H9 (cell line): Measurements from ENCODE around the gene PRKCB. TPM values are rescaled to one million over a fixed set of nuclear protein-coding genes. Genes with fewer than 3 reads are reported as not detected.

Source experiments
- DNase-seq: peaks from one replicate; pipeline ENCODE4 v3.0.0-alpha.2; 2017
- H2AFZ ChIP-seq: one replicate; pipeline ENCODE4 v1.6.1; 2013; ENCODE audit warnings: mild to moderate bottlenecking, low read length, control low read depth, moderate library complexity
- H2AK5ac ChIP-seq: 2 replicates; pipeline ENCODE4 v1.6.1; 2013; ENCODE audit warnings: low read length, control low read depth, mixed read lengths; ENCODE audit not compliant: insufficient read length
- H2BK120ac ChIP-seq: one replicate; pipeline ENCODE4 v1.6.1; 2013; ENCODE audit warnings: low read depth, mild to moderate bottlenecking, low read length, control low read depth, inconsistent platforms; ENCODE audit not compliant: poor library complexity, severe bottlenecking
- H2BK12ac ChIP-seq: 2 replicates; pipeline ENCODE4 v1.6.1; 2013; ENCODE audit warnings: low read length, control low read depth, mixed read lengths, low read depth; ENCODE audit not compliant: insufficient read length
- H2BK15ac ChIP-seq: 2 replicates; pipeline ENCODE4 v1.6.1; 2013; ENCODE audit warnings: low read depth, low read length, control low read depth
- H2BK20ac ChIP-seq: one replicate; pipeline ENCODE4 v1.6.1; 2013; ENCODE audit warnings: low read depth, mild to moderate bottlenecking, low read length, control low read depth, inconsistent platforms; ENCODE audit not compliant: poor library complexity, severe bottlenecking
- H2BK5ac ChIP-seq: 2 replicates; pipeline ENCODE4 v1.6.1; 2013; ENCODE audit warnings: low read length, control low read depth, mixed read lengths; ENCODE audit not compliant: insufficient read length
- H3K14ac ChIP-seq: 2 replicates; pipeline ENCODE4 v1.6.1; 2013; ENCODE audit warnings: low read length, control low read depth; ENCODE audit not compliant: insufficient read depth
- H3K18ac ChIP-seq: 2 replicates; pipeline ENCODE4 v1.6.1; 2013; ENCODE audit warnings: low read depth, mild to moderate bottlenecking, mixed read lengths, low read length, control low read depth; ENCODE audit not compliant: insufficient read length
- H3K23ac ChIP-seq: 2 replicates; pipeline ENCODE4 v1.6.1; 2013; ENCODE audit warnings: low read length, control low read depth, mixed read lengths, low read depth; ENCODE audit not compliant: insufficient read length
- H3K23me2 ChIP-seq: 2 replicates; pipeline ENCODE4 v1.6.1; 2013; ENCODE audit warnings: low read depth, mild to moderate bottlenecking, mixed read lengths, low read length, control low read depth; ENCODE audit not compliant: insufficient read length, poor library complexity, severe bottlenecking
- H3K27ac ChIP-seq: 2 replicates; pipeline ENCODE4 v1.5.1; 2013; ENCODE audit warnings: low read length, control low read depth, mixed read lengths, low read depth; ENCODE audit not compliant: insufficient read length
- H3K27me3 ChIP-seq: 2 replicates; pipeline ENCODE4 v1.6.1; 2013; ENCODE audit warnings: low read length, control low read depth, inconsistent platforms; ENCODE audit not compliant: insufficient read depth
- H3K4ac ChIP-seq: 2 replicates; pipeline ENCODE4 v1.6.1; 2013; ENCODE audit warnings: low read depth, mild to moderate bottlenecking, control low read depth, inconsistent platforms, low read length, moderate library complexity
- H3K4me1 ChIP-seq: 2 replicates; pipeline ENCODE4 v1.6.1; 2013; ENCODE audit warnings: low read length, control low read depth, inconsistent platforms; ENCODE audit not compliant: insufficient read depth
- H3K4me2 ChIP-seq: 2 replicates; pipeline ENCODE4 v1.6.1; 2013; ENCODE audit warnings: low read length, control low read depth, mixed read lengths; ENCODE audit not compliant: insufficient read length, insufficient read depth
- H3K56ac ChIP-seq: 2 replicates; pipeline ENCODE4 v1.6.1; 2013; ENCODE audit warnings: low read depth, mild to moderate bottlenecking, mixed read lengths, low read length, control low read depth; ENCODE audit not compliant: insufficient read length
- H3K79me1 ChIP-seq: 2 replicates; pipeline ENCODE4 v1.6.1; 2013; ENCODE audit warnings: low read depth, mild to moderate bottlenecking, moderate library complexity, low read length, control low read depth, inconsistent platforms; ENCODE audit not compliant: insufficient read depth, poor library complexity, severe bottlenecking
- H3K79me2 ChIP-seq: 2 replicates; pipeline ENCODE4 v1.6.1; 2013; ENCODE audit warnings: low read length, control low read depth, inconsistent platforms; ENCODE audit not compliant: insufficient read depth
- H3K9ac ChIP-seq: 2 replicates; pipeline ENCODE4 v1.6.1; 2013; ENCODE audit warnings: low read length, control low read depth, mixed read lengths; ENCODE audit not compliant: insufficient read length; ENCODE audit errors: extremely low read depth
- H3K9me3 ChIP-seq: one replicate; pipeline ENCODE4 v1.6.1; 2013; ENCODE audit warnings: low read depth, low read length, inconsistent platforms; ENCODE audit not compliant: control insufficient read depth
- H3T11ph ChIP-seq: one replicate; pipeline ENCODE4 v1.6.1; 2013; ENCODE audit warnings: mild to moderate bottlenecking, low read length, control low read depth, inconsistent platforms
- H4K20me1 ChIP-seq: one replicate; pipeline ENCODE4 v1.6.1; 2013; ENCODE audit not compliant: control insufficient read depth, insufficient read length, insufficient read depth
- H4K5ac ChIP-seq: 2 replicates; pipeline ENCODE4 v1.6.1; 2013; ENCODE audit warnings: low read depth, mild to moderate bottlenecking, mixed read lengths, low read length, control low read depth; ENCODE audit not compliant: insufficient read length
- H4K8ac ChIP-seq: replicated peaks from 2 replicates; pipeline ENCODE4 v1.6.1; 2013; ENCODE audit warnings: low read length, control low read depth, mixed read lengths, low read depth; ENCODE audit not compliant: insufficient read length
- H4K91ac ChIP-seq: 2 replicates; pipeline ENCODE4 v1.6.1; 2013; ENCODE audit warnings: low read depth, mild to moderate bottlenecking, moderate library complexity, mixed read lengths, low read length, control low read depth; ENCODE audit not compliant: insufficient read length
- H3K27ac Mint-ChIP-seq, 3 experiments: 2 replicates in 2 of 3; 3 replicates in 1 of 3; pipeline ENCODE4 v1.8.0; 2020 to 2021; ENCODE audit warnings: mixed read lengths in 3 of 3, mild to moderate bottlenecking in 1 of 3, moderate library complexity in 1 of 3
- H3K27me3 Mint-ChIP-seq: 2 replicates; pipeline ENCODE4 v1.8.0; 2021; ENCODE audit warnings: low read depth, mild to moderate bottlenecking, moderate library complexity, mixed read lengths
- H3K36me3 Mint-ChIP-seq, 3 experiments: 2 replicates in 2 of 3; 3 replicates in 1 of 3; pipeline ENCODE4 v1.8.0; 2020 to 2021; ENCODE audit warnings: low read depth in 3 of 3, mixed read lengths in 3 of 3; ENCODE audit not compliant: insufficient read depth in 1 of 3
- H3K4me1 Mint-ChIP-seq, 2 experiments: 2 replicates each; pipeline ENCODE4 v1.8.0; 2020; ENCODE audit warnings: mixed read lengths in 2 of 2
- H3K4me3 Mint-ChIP-seq, 2 experiments: 2 replicates in 1 of 2; 3 replicates in 1 of 2; pipeline ENCODE4 v1.8.0; 2020 to 2021; ENCODE audit warnings: mild to moderate bottlenecking in 2 of 2, mixed read lengths in 2 of 2, moderate library complexity in 1 of 2
- H3K9me3 Mint-ChIP-seq, 2 experiments: 2 replicates in 1 of 2; 3 replicates in 1 of 2; pipeline ENCODE4 v1.8.0; 2020; ENCODE audit warnings: mild to moderate bottlenecking in 2 of 2, mixed read lengths in 2 of 2, moderate library complexity in 1 of 2
- WGBS: extraction: QIAGEN DNeasy Blood & Tissue Kit; methylation state at CpG from one replicate; pipeline ENCODE4 v1.1.7; 2013; ENCODE audit warnings: missing lambda C conversion rate, low lambda C conversion rate, mixed read lengths; ENCODE audit not compliant: insufficient read length; ENCODE audit errors: extremely low coverage; 5-methylcytosine and 5-hydroxymethylcytosine counted together
- total RNA-seq: library from RNA; stranded (reverse); gene quantifications from 2 replicates; pipeline ENCODE4 v1.2.1, GENCODE V29; 2021
- TF ChIP-seq, protein P1 (sequence below): fragments of 200-600 bp; sonication (generic); conservative IDR thresholded peaks from 3 replicates; pipeline ENCODE4 v1.8.0; 2021; ENCODE audit warnings: antibody characterized with exemption, mild to moderate bottlenecking

Gene PRKCB
- total RNA-seq, 1 experiment from 2014 or later: 7.0 TPM

GRCh38 chr16:24010440-24011089, 174.8 kb downstream of the PRKCB start:
- Mint-ChIP-seq H3K36me3 (no peaks in the 10 kb centered on the region), H3K9me3 (no peaks in the 10 kb centered on the region), H3K27ac (no peak overlapping the region), H3K27me3 (peaks cover 4% of the 10 kb centered on the region), H3K4me1 (peaks cover 6 to 13% of the 10 kb centered on the region in 2 experiments), H3K4me3 (no peak overlapping the region)
- H4K8ac ChIP-seq: no peak overlapping the region
- H3K23me2 ChIP-seq: no peaks in the 10 kb centered on the region
- no peak overlapping the region for H2BK15ac ChIP-seq
- no peak overlapping the region for H3K9ac ChIP-seq
- H3K18ac ChIP-seq: no peak overlapping the region
- H3K14ac ChIP-seq: no peak overlapping the region
- H3K9me3 ChIP-seq: no peaks in the 10 kb centered on the region
- no peak overlapping the region for H2BK12ac ChIP-seq
- H2BK120ac ChIP-seq: no peak overlapping the region
- H2BK20ac ChIP-seq: no peak overlapping the region
- H3K56ac ChIP-seq: no peak overlapping the region
- H3K79me1 ChIP-seq: no peaks in the 10 kb centered on the region
- no peak overlapping the region for H3K4ac ChIP-seq
- no peaks in the 10 kb centered on the region for H3K4me1 ChIP-seq
- H2BK5ac ChIP-seq: no peak overlapping the region
- no peak overlapping the region for H2AFZ ChIP-seq
- no peaks in the 10 kb centered on the region for H4K20me1 ChIP-seq
- no peak overlapping the region for H4K91ac ChIP-seq
- no peaks in the 10 kb centered on the region for H3K27me3 ChIP-seq
- H3K27ac ChIP-seq: no peak overlapping the region
- no peak overlapping the region for H2AK5ac ChIP-seq
- no peak overlapping the region for H4K5ac ChIP-seq
- H3K79me2 ChIP-seq: no peaks in the 10 kb centered on the region
- TF ChIP-seq, protein P1, sequence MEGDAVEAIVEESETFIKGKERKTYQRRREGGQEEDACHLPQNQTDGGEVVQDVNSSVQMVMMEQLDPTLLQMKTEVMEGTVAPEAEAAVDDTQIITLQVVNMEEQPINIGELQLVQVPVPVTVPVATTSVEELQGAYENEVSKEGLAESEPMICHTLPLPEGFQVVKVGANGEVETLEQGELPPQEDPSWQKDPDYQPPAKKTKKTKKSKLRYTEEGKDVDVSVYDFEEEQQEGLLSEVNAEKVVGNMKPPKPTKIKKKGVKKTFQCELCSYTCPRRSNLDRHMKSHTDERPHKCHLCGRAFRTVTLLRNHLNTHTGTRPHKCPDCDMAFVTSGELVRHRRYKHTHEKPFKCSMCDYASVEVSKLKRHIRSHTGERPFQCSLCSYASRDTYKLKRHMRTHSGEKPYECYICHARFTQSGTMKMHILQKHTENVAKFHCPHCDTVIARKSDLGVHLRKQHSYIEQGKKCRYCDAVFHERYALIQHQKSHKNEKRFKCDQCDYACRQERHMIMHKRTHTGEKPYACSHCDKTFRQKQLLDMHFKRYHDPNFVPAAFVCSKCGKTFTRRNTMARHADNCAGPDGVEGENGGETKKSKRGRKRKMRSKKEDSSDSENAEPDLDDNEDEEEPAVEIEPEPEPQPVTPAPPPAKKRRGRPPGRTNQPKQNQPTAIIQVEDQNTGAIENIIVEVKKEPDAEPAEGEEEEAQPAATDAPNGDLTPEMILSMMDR: peak; percentile 91
- no peak overlapping the region for H3T11ph ChIP-seq
- no CpG with 5 or more reads among the region's 8 CpGs for WGBS
- H3K23ac ChIP-seq: no peak overlapping the region
- no peak overlapping the region for H3K4me2 ChIP-seq
- peak; percentile 72 for DNase-seq
